ENCODE measurements around the gene LTBP3. TPM values are rescaled to one million over a fixed set of nuclear protein-coding genes. Genes with fewer than 3 reads are reported as not detected.
A peak's percentile ranks its signal among the peaks of the same experiment; 100 is the strongest.

LTBP3 gene
- 3.7 TPM for polyA plus RNA-seq (2012; ENCODE audit: missing spikeins)

DNA sequence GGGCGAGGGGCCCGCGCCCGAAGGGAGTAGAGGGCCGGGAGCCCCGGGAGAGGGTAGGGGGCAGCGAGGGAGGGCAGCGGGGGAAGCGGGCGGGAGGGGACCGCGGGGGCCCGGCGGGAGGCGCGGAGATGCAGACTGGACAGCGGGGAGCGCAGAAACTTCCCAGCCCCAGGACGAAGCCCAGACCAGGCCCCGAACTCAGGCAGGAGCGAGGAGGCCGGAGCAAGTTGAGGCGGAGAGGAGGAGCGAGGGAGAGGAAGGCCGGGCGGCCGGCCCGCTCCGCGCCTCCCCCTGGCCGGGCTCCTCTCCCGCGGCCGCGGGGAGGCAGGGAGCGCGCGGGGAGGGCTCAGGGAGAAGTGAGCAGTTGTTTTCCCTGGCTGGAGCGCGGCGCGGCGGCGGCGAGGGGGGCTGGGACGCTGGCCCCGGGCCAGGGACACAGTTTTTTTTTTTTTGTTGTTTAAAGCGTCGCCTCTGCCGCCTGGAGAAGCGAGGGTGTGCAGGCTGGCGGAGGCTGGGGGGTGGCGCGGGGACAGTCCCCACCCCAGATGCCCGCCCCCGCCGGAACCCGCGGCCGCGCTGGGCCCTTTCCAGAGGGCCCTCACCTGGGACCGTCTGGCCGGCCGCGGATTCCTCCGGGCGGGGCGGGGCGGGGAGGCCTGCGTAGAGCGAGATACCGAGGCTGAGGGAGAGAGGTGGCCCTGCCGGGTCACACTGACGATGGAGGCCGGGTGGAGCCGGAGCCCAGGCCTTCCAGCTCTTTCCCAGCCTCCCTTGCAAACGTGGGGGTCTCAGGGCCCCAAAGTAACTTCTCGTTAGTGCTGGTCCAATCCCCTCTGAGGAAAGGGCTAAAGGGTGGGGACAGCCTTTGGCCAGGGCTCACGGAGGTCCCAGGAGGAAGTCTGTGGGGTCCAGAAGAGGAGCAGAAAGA is at the start of gene LTBP3:
Gene LTBP3 (minus strand): TSS at position 358 of the 928 bp plus-strand sequence. CDS start 400 bp downstream, outside the sequence.
- TF ChIP-seq TAF1 (IDR thresholded peaks at IDR 0.05; ENCODE audit: borderline replicate concordance, low read depth, low read length) (no peak), POLR2AphosphoS5 (IDR thresholded peaks at IDR 0.05; ENCODE audit: low read depth, low read length) (no peak), POLR2A (IDR thresholded peaks at IDR 0.05; ENCODE audit: low read depth, low read length) (no peak)
- peak; percentile 65 for FAIRE-seq
- peak; percentile 75 for DNase-seq (ENCODE audit: insufficient read length)

GRCh38 chr11:65606876-65607613 is 48.9 kb upstream of the LTBP3 start:
- DNase-seq (ENCODE audit: insufficient read length) (no peak), FAIRE-seq (no peak)
- TF ChIP-seq TAF1 (IDR thresholded peaks at IDR 0.05; ENCODE audit: borderline replicate concordance, low read depth, low read length) (no peak), POLR2A (IDR thresholded peaks at IDR 0.05; ENCODE audit: low read depth, low read length) (no peak), POLR2AphosphoS5 (IDR thresholded peaks at IDR 0.05; ENCODE audit: low read depth, low read length) (no peak)

DNA sequence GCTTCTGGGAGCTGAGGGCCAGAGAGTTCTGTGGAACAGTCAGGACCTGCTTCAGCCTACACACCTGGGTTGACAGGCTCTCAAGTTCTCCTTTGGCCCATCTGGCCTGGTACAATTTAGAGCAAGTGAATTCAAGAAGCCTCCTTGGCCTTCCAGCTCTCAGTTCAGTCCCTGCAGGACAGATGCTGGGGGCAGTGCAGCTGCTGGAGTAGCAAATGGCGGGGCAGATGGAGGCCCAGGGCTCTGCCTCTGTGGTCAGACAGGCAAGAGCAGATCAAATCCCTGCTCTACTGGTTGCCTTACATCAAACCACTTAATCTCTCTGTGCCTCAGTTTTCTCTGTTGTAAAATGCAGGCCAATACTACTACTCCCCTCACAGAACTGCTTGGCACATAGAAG is 46.1 kb upstream of the LTBP3 start:
- no peak for TF ChIP-seq POLR2AphosphoS5 (IDR thresholded peaks at IDR 0.05; ENCODE audit: low read depth, low read length)
- no peak for TF ChIP-seq POLR2A (IDR thresholded peaks at IDR 0.05; ENCODE audit: low read depth, low read length)
- TF ChIP-seq TAF1 (IDR thresholded peaks at IDR 0.05; ENCODE audit: borderline replicate concordance, low read depth, low read length) = no peak
- FAIRE-seq = no peak
- no peak for DNase-seq (ENCODE audit: insufficient read length)

DNA sequence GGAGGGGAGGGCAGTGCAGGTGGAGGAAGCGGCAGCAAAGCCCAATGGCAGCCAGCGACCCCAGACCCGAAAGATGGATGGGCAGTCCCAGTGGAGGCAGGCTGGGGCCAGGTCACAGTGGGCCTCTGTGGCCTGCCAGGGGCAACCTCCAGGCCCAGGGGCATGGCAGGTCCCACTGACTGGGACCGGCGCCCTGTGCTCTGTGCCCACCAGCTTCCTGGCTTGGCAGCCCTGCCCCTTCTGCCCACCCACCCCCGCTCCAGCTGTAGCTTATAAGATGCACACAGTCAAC is 41.7 kb upstream of the LTBP3 start:
- FAIRE-seq (no peak), DNase-seq (ENCODE audit: insufficient read length) (no peak)
- TF ChIP-seq POLR2AphosphoS5 (IDR thresholded peaks at IDR 0.05; ENCODE audit: low read depth, low read length) (no peak; the same call in 1 of the 2 replicates), POLR2A (IDR thresholded peaks at IDR 0.05; ENCODE audit: low read depth, low read length) (no peak), TAF1 (IDR thresholded peaks at IDR 0.05; ENCODE audit: borderline replicate concordance, low read depth, low read length) (no peak)

GRCh38 chr11:65599216-65599954 is 41.2 kb upstream of the LTBP3 start:
- DNase-seq (ENCODE audit: insufficient read length) = no peak
- no peak for FAIRE-seq
- TF ChIP-seq POLR2AphosphoS5 (IDR thresholded peaks at IDR 0.05; ENCODE audit: low read depth, low read length) (no peak), TAF1 (IDR thresholded peaks at IDR 0.05; ENCODE audit: borderline replicate concordance, low read depth, low read length) (no peak), POLR2A (IDR thresholded peaks at IDR 0.05; ENCODE audit: low read depth, low read length) (no peak)

DNA sequence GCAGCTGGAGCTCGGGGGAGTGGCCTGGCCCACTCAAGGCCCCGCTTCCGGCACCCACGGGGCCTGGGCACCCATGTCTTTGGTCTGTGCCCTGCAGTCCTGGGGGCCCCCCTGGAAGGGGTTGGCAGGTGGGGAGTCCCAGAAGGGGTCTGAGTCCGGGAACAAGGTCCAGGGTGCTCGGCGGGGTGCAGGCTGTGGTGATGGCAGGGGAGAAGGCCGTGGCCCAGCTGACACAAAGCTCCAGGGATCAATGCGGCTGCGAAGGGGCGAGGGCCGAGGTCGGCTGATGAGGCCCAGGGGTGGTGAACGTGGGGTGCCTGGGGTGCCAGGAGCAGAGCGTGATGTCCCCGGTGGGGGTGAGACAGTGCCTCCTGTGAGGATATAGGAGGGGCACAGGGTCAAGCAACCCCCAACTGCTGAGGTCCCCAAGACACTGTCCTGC is 40.1 kb upstream of the LTBP3 start:
- TF ChIP-seq TAF1 (IDR thresholded peaks at IDR 0.05; ENCODE audit: borderline replicate concordance, low read depth, low read length) (no peak), POLR2AphosphoS5 (IDR thresholded peaks at IDR 0.05; ENCODE audit: low read depth, low read length) (no peak), POLR2A (IDR thresholded peaks at IDR 0.05; ENCODE audit: low read depth, low read length) (no peak)
- no peak for FAIRE-seq
- DNase-seq (ENCODE audit: insufficient read length) = no peak

GRCh38 chr11:65596520-65596919 is 38.4 kb upstream of the LTBP3 start:
- FAIRE-seq (no peak), DNase-seq (ENCODE audit: insufficient read length) (no peak)
- TF ChIP-seq TAF1 (IDR thresholded peaks at IDR 0.05; ENCODE audit: borderline replicate concordance, low read depth, low read length) (no peak), POLR2AphosphoS5 (IDR thresholded peaks at IDR 0.05; ENCODE audit: low read depth, low read length) (no peak), POLR2A (IDR thresholded peaks at IDR 0.05; ENCODE audit: low read depth, low read length) (no peak)

- no peak for FAIRE-seq
- no peak for DNase-seq (ENCODE audit: insufficient read length)
- TF ChIP-seq POLR2AphosphoS5 (IDR thresholded peaks at IDR 0.05; ENCODE audit: low read depth, low read length) (no peak; the same call in 1 of the 2 replicates), POLR2A (IDR thresholded peaks at IDR 0.05; ENCODE audit: low read depth, low read length) (no peak), TAF1 (IDR thresholded peaks at IDR 0.05; ENCODE audit: borderline replicate concordance, low read depth, low read length) (no peak)
These were observed 37.6 kb upstream of the LTBP3 start, which contains the start of gene KCNK7 for GRCh38 chr11:65595543-65596281. KCNK7 (minus strand) TSS chr11:65595800; CDS start chr11:65595772, 28 bp downstream.

GRCh38 chr11:65595131-65595530 is 37.0 kb upstream of the LTBP3 start:
- DNase-seq (ENCODE audit: insufficient read length) = no peak
- no peak; the same call in 1 of the 2 replicates for TF ChIP-seq POLR2AphosphoS5 (IDR thresholded peaks at IDR 0.05; ENCODE audit: low read depth, low read length)
- TF ChIP-seq TAF1 (IDR thresholded peaks at IDR 0.05; ENCODE audit: borderline replicate concordance, low read depth, low read length) = no peak
- no peak for TF ChIP-seq POLR2A (IDR thresholded peaks at IDR 0.05; ENCODE audit: low read depth, low read length)
- no peak for FAIRE-seq

Data from GM12892 (cell line).